Measurements from ENCODE around the gene DHRS9. TPM values are rescaled to one million over a fixed set of nuclear protein-coding genes. Genes with fewer than 3 reads are reported as not detected.
"Not testable (repeated sequence)": the region's sequence is repeated elsewhere in the genome, so short reads cannot be mapped to it uniquely, and the experiment has no call there.

The DHRS9 gene
- total and polyA plus RNA-seq, 4 donors = 0.52 to 3.1 (median 1.4) TPM

- no peaks in the 10 kb centered on the region for H3K27me3 ChIP-seq (ENCODE audit: control insufficient read depth in 1 of 2, insufficient read depth in 2 of 2, low read length in 1 of 2)
- no peaks in the 10 kb centered on the region for H3K36me3 ChIP-seq (ENCODE audit: control insufficient read depth in 1 of 2, insufficient read depth in 2 of 2, low read length in 1 of 2)
- WGBS, 2 donors = 78 to 79% methylated on average over 5 of the region's 5 CpGs
- no peak for DNase-seq
- intact Hi-C loops (cut with DNase I) = no loop called here
- H3K4me1 ChIP-seq (ENCODE audit: control insufficient read depth in 1 of 2, insufficient read depth in 2 of 2, low read length in 2 of 2) = no peaks in the 10 kb centered on the region
- ATAC-seq (ENCODE audit: low FRiP score) = no peak
- peaks cover 2% of the 10 kb centered on the region for H3K9me3 ChIP-seq (ENCODE audit: control insufficient read depth, low read length)
- H3K4me3 ChIP-seq (ENCODE audit: low read length in 2 of 2) = no peak overlapping the region
- H3K27ac ChIP-seq (ENCODE audit: low read depth in 1 of 2, low read length in 2 of 2) = no peak overlapping the region
These were observed 18.7 kb upstream of the DHRS9 start for GRCh38 chr2:169050476-169051240.

- ATAC-seq (ENCODE audit: low FRiP score); intact Hi-C loops (cut with DNase I); DNase-seq; H3K4me1 ChIP-seq (ENCODE audit: control insufficient read depth in 1 of 2, insufficient read depth in 2 of 2, low read length in 2 of 2); H3K27me3 ChIP-seq (ENCODE audit: control insufficient read depth in 1 of 2, insufficient read depth in 2 of 2, low read length in 1 of 2); H3K4me3 ChIP-seq (ENCODE audit: low read length in 2 of 2); H3K9me3 ChIP-seq (ENCODE audit: control insufficient read depth, low read length); H3K27ac ChIP-seq (ENCODE audit: low read depth in 1 of 2, low read length in 2 of 2); H3K36me3 ChIP-seq (ENCODE audit: control insufficient read depth in 1 of 2, insufficient read depth in 2 of 2, low read length in 1 of 2): not testable (repeated sequence)
- 84 to 85% methylated on average over 2 of the region's 2 CpGs for WGBS, 2 donors
These were observed 14.8 kb upstream of the DHRS9 start for GRCh38 chr2:169054575-169054974.

- DNase-seq; H3K9me3 ChIP-seq (ENCODE audit: control insufficient read depth, low read length); H3K4me1 ChIP-seq (ENCODE audit: control insufficient read depth in 1 of 2, insufficient read depth in 2 of 2, low read length in 2 of 2); ATAC-seq (ENCODE audit: low FRiP score); H3K27me3 ChIP-seq (ENCODE audit: control insufficient read depth in 1 of 2, insufficient read depth in 2 of 2, low read length in 1 of 2); H3K36me3 ChIP-seq (ENCODE audit: control insufficient read depth in 1 of 2, insufficient read depth in 2 of 2, low read length in 1 of 2); H3K4me3 ChIP-seq (ENCODE audit: low read length in 2 of 2); intact Hi-C loops (cut with DNase I); H3K27ac ChIP-seq (ENCODE audit: low read depth in 1 of 2, low read length in 2 of 2): not testable (repeated sequence)
- 95 to 96% methylated on average over 17 of the region's 17 CpGs for WGBS, 2 donors
These were observed 5.2 kb upstream of the DHRS9 start for GRCh38 chr2:169064199-169064598.

GRCh38 chr2:169065422-169065821, 3.9 kb upstream of the DHRS9 start:
- Histone ChIP-seq H3K27me3 (ENCODE audit: control insufficient read depth in 1 of 2, insufficient read depth in 2 of 2, low read length in 1 of 2) (peaks cover 0 to 1% of the 10 kb centered on the region in 2 donors), H3K4me3 (ENCODE audit: low read length in 2 of 2) (no peak overlapping the region), H3K9me3 (ENCODE audit: control insufficient read depth, low read length) (peaks cover 2% of the 10 kb centered on the region), H3K4me1 (ENCODE audit: control insufficient read depth in 1 of 2, insufficient read depth in 2 of 2, low read length in 2 of 2) (no peaks in the 10 kb centered on the region), H3K36me3 (ENCODE audit: control insufficient read depth in 1 of 2, insufficient read depth in 2 of 2, low read length in 1 of 2) (no peaks in the 10 kb centered on the region), H3K27ac (ENCODE audit: low read depth in 1 of 2, low read length in 2 of 2) (no peak overlapping the region)
- WGBS, 2 donors = 0 to 12% methylated on average over 1 of the region's 1 CpG
- intact Hi-C loops (cut with DNase I) = no loop called here
- no peak for DNase-seq
- ATAC-seq (ENCODE audit: low FRiP score) = no peak

GRCh38 chr2:169065864-169066517, 3.4 kb upstream of the DHRS9 start:
- DNase-seq (no peak), ATAC-seq (ENCODE audit: low FRiP score) (no peak)
- H3K27ac ChIP-seq (ENCODE audit: low read depth in 1 of 2, low read length in 2 of 2) = no peak overlapping the region
- intact Hi-C loops (cut with DNase I) = no loop called here
- H3K4me3 ChIP-seq (ENCODE audit: low read length in 2 of 2) = no peak overlapping the region
- no peaks in the 10 kb centered on the region for H3K4me1 ChIP-seq (ENCODE audit: control insufficient read depth in 1 of 2, insufficient read depth in 2 of 2, low read length in 2 of 2)
- H3K27me3 ChIP-seq (ENCODE audit: control insufficient read depth in 1 of 2, insufficient read depth in 2 of 2, low read length in 1 of 2) = peaks cover 0 to 1% of the 10 kb centered on the region in 2 donors
- 81 to 82% methylated on average over 2 of the region's 2 CpGs for WGBS, 2 donors
- H3K9me3 ChIP-seq (ENCODE audit: control insufficient read depth, low read length) = peaks cover 2% of the 10 kb centered on the region
- no peaks in the 10 kb centered on the region for H3K36me3 ChIP-seq (ENCODE audit: control insufficient read depth in 1 of 2, insufficient read depth in 2 of 2, low read length in 1 of 2)

GRCh38 chr2:169066897-169067296, 2.5 kb upstream of the DHRS9 start:
- H3K27ac ChIP-seq (ENCODE audit: low read depth in 1 of 2, low read length in 2 of 2) = no peak overlapping the region
- no peaks in the 10 kb centered on the region for H3K36me3 ChIP-seq (ENCODE audit: control insufficient read depth in 1 of 2, insufficient read depth in 2 of 2, low read length in 1 of 2)
- DNase-seq (no peak), ATAC-seq (ENCODE audit: low FRiP score) (no peak)
- 59 to 63% methylated on average over 1 of the region's 1 CpG for WGBS, 2 donors
- H3K9me3 ChIP-seq (ENCODE audit: control insufficient read depth, low read length) = peaks cover 2% of the 10 kb centered on the region
- intact Hi-C loops (cut with DNase I) = no loop called here
- no peak overlapping the region for H3K4me3 ChIP-seq (ENCODE audit: low read length in 2 of 2)
- no peaks in the 10 kb centered on the region for H3K4me1 ChIP-seq (ENCODE audit: control insufficient read depth in 1 of 2, insufficient read depth in 2 of 2, low read length in 2 of 2)
- peaks cover 0 to 1% of the 10 kb centered on the region in 2 donors for H3K27me3 ChIP-seq (ENCODE audit: control insufficient read depth in 1 of 2, insufficient read depth in 2 of 2, low read length in 1 of 2)

GRCh38 chr2:169069833-169070232, 470 bp downstream of the DHRS9 start:
- ATAC-seq (ENCODE audit: low FRiP score) (no peak), DNase-seq (no peak)
- Histone ChIP-seq H3K27ac (ENCODE audit: low read depth in 1 of 2, low read length in 2 of 2) (no peak overlapping the region), H3K4me1 (ENCODE audit: control insufficient read depth in 1 of 2, insufficient read depth in 2 of 2, low read length in 2 of 2) (no peaks in the 10 kb centered on the region), H3K4me3 (ENCODE audit: low read length in 2 of 2) (no peak overlapping the region), H3K36me3 (ENCODE audit: control insufficient read depth in 1 of 2, insufficient read depth in 2 of 2, low read length in 1 of 2) (no peaks in the 10 kb centered on the region), H3K9me3 (ENCODE audit: control insufficient read depth, low read length) (peaks cover 2% of the 10 kb centered on the region), H3K27me3 (ENCODE audit: control insufficient read depth in 1 of 2, insufficient read depth in 2 of 2, low read length in 1 of 2) (no peaks in the 10 kb centered on the region)
- intact Hi-C loops (cut with DNase I) = no loop called here
- 87% methylated on average over 2 of the region's 2 CpGs for WGBS, 2 donors

GRCh38 chr2:169071455-169071854, 2.1 kb downstream of the DHRS9 start:
- DNase-seq (no peak), ATAC-seq (ENCODE audit: low FRiP score) (no peak)
- intact Hi-C loops (cut with DNase I) = no loop called here
- no peak overlapping the region for H3K4me3 ChIP-seq (ENCODE audit: low read length in 2 of 2)
- H3K27ac ChIP-seq (ENCODE audit: low read depth in 1 of 2, low read length in 2 of 2) = no peak overlapping the region
- no peaks in the 10 kb centered on the region for H3K36me3 ChIP-seq (ENCODE audit: control insufficient read depth in 1 of 2, insufficient read depth in 2 of 2, low read length in 1 of 2)
- WGBS, 2 donors = 74 to 83% methylated on average over 5 of the region's 5 CpGs
- no peaks in the 10 kb centered on the region for H3K4me1 ChIP-seq (ENCODE audit: control insufficient read depth in 1 of 2, insufficient read depth in 2 of 2, low read length in 2 of 2)
- peaks cover 2% of the 10 kb centered on the region for H3K9me3 ChIP-seq (ENCODE audit: control insufficient read depth, low read length)
- H3K27me3 ChIP-seq (ENCODE audit: control insufficient read depth in 1 of 2, insufficient read depth in 2 of 2, low read length in 1 of 2) = no peaks in the 10 kb centered on the region

All from aorta (tissue), 5 donors.